Measurements from ENCODE around the gene NODAL. TPM values are rescaled to one million over a fixed set of nuclear protein-coding genes. Genes with fewer than 3 reads are reported as not detected.
"Not testable (repeated sequence)": the region's sequence is repeated elsewhere in the genome, so short reads cannot be mapped to it uniquely, and the experiment has no call there.

The NODAL gene
- total RNA-seq (ENCODE audit: low replicate concordance) = not detected in 2 replicates

DNA sequence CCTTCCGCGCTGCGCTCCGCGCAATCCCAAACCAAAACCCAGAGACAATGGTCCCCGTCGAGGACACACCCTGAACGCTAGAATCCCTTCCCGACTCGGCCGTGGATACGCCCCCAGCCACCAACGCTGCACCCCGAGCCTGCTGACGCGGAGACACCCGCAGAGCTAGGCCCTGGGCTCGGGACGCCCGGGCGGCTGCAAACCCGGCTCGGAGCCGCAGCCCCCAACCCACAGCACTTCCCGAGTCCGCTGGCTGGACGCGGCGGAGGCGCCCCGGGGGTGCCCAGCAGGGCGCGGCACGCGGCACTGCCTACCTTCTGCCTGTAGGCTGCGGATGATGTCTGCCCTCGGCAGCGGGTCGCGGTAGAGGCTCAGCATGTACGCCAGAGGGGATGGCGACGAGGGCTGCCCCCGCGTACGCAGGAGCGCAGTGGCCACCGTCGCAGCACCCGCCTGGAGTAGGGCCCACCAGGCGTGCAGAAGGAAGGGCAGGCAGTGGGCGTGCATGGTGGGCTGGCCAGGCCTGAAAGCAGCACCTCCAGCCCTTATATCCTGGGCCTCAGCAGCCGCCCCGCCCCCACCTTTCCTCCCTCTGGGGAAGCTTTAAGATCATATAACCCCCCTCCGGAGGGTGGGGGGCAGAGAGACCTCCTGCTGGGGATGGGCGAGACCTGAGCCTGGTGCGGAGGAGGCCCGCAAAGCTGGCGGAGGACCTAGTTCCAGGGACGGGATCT is at the start of gene NODAL:
NODAL (minus strand) TSS at position 521 of the 734 bp plus-strand sequence; CDS start at position 507, 14 bp downstream.
- TF ChIP-seq, protein P1, sequence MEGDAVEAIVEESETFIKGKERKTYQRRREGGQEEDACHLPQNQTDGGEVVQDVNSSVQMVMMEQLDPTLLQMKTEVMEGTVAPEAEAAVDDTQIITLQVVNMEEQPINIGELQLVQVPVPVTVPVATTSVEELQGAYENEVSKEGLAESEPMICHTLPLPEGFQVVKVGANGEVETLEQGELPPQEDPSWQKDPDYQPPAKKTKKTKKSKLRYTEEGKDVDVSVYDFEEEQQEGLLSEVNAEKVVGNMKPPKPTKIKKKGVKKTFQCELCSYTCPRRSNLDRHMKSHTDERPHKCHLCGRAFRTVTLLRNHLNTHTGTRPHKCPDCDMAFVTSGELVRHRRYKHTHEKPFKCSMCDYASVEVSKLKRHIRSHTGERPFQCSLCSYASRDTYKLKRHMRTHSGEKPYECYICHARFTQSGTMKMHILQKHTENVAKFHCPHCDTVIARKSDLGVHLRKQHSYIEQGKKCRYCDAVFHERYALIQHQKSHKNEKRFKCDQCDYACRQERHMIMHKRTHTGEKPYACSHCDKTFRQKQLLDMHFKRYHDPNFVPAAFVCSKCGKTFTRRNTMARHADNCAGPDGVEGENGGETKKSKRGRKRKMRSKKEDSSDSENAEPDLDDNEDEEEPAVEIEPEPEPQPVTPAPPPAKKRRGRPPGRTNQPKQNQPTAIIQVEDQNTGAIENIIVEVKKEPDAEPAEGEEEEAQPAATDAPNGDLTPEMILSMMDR (IDR thresholded peaks at IDR 0.05; ENCODE audit: insufficient read depth, low read length) = no peak
- H3K4me3 ChIP-seq (ENCODE audit: low read depth, low read length) = no peak within 1 kb of the TSS
- no peak for DNase-seq (ENCODE audit: low read depth)

DNA sequence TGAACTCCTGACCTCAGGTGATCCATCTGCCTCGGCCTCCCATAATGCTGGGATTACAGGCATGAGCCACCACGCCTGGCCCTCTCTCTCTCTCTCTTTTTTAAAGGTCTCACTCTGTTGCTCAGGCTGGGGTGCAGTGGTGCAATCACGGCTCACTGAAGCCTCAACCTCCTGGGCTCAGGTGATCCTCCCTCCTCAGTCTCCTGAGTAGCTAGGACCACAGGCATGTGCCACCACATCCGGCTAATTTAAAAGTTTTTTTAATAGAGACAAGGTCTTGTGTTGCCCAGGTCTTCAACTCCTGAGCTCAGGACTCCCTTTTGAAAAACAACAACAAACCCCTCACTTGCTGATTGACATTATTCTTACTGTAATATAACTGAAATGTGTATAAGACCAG is 48.7 kb upstream of the NODAL start:
- no peak overlapping the region for H3K4me3 ChIP-seq (ENCODE audit: low read depth, low read length)
- TF ChIP-seq, protein P1 (IDR thresholded peaks at IDR 0.05; ENCODE audit: insufficient read depth, low read length) = no peak
- no peak for DNase-seq (ENCODE audit: low read depth)

DNA sequence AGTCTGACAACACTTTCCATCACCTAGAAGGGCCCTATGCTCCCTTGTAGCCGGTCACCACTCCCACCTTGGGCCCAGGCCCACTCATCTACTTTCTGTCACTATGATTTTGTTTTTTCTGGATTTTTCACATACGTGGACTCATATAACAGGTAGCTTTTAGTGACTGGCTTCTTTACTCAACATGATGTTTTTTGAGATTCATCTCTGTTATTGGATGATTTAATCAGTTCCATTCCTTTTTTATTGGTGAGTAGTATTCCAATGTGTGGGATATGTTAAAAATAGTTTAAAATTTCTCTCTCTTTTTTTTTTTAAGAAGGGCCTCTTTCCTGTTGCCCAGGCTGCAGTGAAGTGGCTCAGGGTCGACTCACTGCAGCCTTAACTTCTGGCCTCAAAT is 46.3 kb upstream of the NODAL start:
- DNase-seq (ENCODE audit: low read depth) = no peak
- no peak overlapping the region for H3K4me3 ChIP-seq (ENCODE audit: low read depth, low read length)
- TF ChIP-seq, protein P1 (IDR thresholded peaks at IDR 0.05; ENCODE audit: insufficient read depth, low read length) = no peak

DNA sequence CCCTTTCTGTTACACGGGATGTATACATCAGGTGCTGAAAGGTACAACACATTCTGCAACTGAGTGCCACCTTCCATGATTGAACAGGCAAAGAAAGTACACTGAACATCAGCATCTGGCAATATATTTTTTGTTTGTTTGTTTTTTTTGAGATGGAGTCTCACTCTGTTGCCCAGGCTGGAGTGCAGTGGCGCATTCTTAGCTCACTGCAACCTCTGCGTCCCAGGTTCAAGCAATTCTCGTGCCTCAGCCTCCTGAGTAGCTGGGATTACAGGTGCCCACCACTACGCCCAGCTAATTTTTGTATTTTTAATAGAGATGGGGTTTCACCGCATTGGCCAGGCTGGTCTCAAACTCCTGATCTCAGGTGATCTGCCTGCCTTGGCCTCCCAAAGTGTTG is 42.4 kb upstream of the NODAL start:
- H3K4me3 ChIP-seq (ENCODE audit: low read depth, low read length); DNase-seq (ENCODE audit: low read depth): not testable (repeated sequence)

DNA sequence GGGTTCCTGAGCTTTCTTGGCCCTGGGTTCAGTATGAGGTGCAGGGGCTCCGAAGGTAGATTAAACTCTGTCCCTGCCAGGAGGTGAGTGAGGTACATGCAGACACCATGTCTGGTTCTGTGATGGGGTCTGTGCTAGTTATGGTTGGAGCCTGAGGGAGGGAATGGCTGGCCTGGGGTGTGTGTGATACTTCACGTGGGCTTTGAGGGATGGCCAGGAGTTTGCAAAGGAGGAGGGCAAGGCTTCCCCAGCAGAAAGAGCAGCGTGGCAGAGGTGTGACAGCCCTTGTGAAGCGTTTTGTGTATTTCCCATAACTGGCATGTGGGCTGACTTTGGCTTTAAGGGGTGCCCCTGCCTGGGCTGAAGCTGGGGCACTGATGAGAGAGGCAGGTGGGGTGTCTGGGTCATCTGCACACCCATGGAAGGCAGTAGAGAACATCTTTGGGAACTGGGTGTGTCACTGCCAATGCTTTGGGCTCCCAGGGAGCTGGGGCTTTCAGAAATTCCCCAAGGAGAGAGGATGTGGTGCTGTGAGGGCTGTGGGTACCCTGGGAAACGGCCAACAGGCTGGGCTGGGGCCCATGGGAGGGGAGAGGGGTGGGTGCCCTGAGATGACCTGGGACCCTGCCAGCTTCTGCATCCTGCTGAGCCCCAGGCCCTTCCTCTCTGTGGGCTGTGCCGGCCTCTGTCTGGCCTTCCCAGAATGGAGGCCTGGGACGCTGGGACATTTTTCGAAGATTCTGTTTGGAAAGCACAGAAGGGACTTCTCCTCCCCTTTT is 41.7 kb upstream of the NODAL start:
- no peak overlapping the region for H3K4me3 ChIP-seq (ENCODE audit: low read depth, low read length)
- TF ChIP-seq, protein P1 (IDR thresholded peaks at IDR 0.05; ENCODE audit: insufficient read depth, low read length) = no peak
- no peak for DNase-seq (ENCODE audit: low read depth)

DNA sequence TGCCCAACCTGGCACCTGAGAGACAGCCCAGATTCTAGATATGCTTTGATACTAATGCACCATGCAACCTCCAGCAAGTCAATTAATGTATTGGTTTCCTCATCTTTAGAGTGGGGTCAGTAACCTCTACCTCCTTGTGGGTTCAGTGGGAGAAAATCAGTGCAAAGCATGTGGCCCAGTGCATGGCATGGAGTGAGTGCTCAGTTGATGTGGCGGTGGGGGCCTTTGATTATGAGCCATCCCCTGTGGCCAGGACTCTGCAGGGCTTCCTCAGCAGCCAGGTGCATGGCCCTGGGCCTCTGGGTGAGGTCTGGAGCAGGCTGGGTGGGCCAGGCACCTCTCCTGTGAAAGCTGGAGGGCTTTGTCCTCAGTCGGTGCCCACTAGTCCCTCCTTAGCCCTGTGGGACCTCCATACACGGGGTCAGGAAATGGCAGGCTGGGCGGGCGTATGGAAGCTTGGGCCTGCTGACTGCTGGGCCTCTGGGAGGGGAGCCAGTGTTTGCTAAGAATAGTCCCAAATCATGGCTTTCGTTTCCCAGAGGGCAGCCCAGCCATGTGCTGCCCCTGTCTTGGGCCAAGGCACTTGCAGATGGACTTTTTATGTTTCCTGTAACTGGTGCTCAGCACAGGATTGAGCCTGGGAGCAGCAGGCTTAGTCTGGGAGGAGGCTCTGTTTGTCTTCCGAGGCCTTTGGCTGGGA is 40.5 kb upstream of the NODAL start:
- DNase-seq (ENCODE audit: low read depth) = peak; percentile 32
- TF ChIP-seq, protein P1 (IDR thresholded peaks at IDR 0.05; ENCODE audit: insufficient read depth, low read length) = no peak
- no peak overlapping the region for H3K4me3 ChIP-seq (ENCODE audit: low read depth, low read length)

DNA sequence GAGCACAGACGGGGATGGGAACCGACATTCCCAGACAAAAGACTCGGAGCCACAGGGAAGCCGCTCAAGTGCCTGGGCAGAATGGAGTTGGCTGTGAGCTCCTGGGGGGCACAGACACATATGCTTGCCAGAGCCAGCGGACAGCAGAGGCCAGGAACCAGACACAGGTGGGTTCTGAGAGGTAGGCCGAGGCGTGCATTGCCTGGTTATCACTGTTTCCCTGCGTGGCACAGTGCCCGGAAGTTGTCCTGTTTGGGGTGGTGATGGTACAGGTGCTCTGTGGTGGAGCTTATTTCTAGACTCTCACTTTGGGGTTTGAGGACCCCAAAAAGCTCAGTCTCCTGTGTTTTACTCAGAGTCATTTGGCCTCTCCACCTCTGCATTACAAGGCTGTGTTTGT is 39.6 kb upstream of the NODAL start:
- no peak for DNase-seq (ENCODE audit: low read depth)
- TF ChIP-seq, protein P1 (IDR thresholded peaks at IDR 0.05; ENCODE audit: insufficient read depth, low read length) = no peak
- H3K4me3 ChIP-seq (ENCODE audit: low read depth, low read length) = no peak overlapping the region
